Hematopoietic multipotent progenitor cell treated with erythropoietin and hydrocortisone succinate and interleukin-3 and kit ligand, for 8 days (in vitro differentiated cells): ENCODE results near the gene LAMA5.

Source experiments
- DNase-seq: peaks from one replicate; pipeline ENCODE4 v3.0.0-alpha.2; 2015

Gene LAMA5, protein sequence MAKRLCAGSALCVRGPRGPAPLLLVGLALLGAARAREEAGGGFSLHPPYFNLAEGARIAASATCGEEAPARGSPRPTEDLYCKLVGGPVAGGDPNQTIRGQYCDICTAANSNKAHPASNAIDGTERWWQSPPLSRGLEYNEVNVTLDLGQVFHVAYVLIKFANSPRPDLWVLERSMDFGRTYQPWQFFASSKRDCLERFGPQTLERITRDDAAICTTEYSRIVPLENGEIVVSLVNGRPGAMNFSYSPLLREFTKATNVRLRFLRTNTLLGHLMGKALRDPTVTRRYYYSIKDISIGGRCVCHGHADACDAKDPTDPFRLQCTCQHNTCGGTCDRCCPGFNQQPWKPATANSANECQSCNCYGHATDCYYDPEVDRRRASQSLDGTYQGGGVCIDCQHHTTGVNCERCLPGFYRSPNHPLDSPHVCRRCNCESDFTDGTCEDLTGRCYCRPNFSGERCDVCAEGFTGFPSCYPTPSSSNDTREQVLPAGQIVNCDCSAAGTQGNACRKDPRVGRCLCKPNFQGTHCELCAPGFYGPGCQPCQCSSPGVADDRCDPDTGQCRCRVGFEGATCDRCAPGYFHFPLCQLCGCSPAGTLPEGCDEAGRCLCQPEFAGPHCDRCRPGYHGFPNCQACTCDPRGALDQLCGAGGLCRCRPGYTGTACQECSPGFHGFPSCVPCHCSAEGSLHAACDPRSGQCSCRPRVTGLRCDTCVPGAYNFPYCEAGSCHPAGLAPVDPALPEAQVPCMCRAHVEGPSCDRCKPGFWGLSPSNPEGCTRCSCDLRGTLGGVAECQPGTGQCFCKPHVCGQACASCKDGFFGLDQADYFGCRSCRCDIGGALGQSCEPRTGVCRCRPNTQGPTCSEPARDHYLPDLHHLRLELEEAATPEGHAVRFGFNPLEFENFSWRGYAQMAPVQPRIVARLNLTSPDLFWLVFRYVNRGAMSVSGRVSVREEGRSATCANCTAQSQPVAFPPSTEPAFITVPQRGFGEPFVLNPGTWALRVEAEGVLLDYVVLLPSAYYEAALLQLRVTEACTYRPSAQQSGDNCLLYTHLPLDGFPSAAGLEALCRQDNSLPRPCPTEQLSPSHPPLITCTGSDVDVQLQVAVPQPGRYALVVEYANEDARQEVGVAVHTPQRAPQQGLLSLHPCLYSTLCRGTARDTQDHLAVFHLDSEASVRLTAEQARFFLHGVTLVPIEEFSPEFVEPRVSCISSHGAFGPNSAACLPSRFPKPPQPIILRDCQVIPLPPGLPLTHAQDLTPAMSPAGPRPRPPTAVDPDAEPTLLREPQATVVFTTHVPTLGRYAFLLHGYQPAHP (N-terminal part only)

DNA sequence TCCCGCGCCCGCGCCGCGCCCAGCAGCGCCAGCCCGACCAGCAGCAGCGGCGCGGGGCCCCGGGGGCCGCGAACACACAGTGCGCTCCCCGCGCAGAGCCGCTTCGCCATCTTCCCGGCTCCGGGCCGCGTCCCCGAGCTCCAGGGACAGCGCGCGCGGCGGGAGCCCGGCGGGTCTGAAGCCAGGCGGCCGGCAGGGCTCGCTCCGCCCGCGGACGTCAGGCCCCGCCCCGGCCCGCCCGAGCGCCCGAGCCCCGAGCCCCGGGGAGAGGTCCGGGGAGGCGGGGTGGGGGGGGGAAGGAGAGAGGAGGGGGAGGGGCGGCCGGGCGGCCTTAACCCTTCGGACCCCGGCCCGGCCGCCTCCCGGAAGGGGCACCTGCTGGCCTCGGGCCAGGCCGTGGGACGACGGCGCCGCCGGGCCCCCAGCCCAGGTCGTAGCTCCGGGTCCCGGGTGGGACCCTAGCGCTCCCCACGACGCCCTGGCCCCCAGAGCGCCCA is at the start of gene LAMA5:
Gene LAMA5, minus strand, starts transcription at position 177 of the 497 bp plus-strand sequence. Its CDS starts 67 bp downstream, at position 110.
- DNase-seq: peak; percentile 26

DNA sequence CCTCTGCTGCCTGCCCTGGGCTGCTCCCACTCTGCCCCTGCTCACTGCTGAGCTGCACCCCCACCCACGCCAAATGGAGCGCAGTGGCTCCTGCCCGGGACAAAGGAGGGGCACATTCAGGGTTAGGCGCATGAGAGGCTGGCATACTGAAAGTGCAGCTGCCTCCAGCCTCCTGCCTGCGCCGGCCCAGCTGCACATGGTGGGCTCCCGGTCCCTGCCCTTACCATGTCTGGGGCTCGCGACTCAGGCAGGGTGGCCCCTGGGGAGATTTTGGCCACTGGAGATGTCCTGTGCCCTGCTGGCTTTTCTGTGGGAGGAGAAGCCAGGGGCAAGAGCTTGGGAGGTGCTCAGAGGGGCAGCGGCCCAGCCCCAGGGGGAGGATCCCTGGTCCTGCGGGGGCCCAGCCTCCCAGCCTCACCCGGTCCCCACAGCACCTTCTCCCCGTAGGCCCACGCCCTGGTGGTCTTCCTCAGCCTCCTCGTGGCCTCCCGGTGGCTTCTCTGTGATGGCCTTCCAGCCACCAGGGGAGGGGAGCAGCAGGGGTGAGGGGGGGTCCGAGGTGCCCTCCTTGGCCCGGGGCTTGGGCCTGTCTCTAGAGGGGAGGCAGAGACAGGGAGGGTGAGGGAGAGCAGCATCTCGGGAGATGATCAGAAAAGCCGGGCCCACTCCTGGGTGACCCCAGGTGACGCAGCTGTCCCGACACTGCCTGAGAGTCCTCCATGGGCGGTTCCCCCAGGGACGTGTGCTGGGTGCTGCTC is 48.4 kb upstream of the LAMA5 start:
- no peak for DNase-seq

DNA sequence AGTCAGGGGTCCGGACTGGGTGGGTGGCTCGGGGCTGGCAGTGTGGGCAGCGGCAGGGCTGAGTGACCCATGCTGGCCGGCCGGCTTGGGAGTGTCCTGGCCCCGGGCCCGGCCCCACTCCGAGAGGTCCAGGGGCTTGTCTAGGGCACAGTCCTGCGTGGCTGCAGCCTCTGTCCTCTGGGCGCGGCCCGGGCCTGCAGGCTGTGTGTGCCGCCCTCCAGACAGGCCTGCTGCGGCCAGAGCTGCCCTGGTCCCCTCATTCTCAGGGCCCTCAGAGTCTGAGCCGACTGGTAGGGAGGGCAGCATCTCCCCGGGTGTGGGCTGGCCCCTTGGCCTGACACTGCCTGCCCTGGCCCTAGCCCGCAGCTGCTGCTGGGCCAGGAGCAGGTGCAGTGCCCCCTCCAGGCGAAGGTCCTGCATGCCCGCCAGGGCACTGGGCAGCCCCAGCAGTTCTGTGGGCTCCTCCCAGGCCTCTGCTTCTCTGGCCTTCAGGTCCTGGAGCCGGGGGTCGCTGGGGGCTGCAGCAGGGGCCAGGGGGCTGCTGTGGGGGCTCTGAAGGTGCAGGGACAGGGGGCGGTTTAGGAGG is 46.9 kb upstream of the LAMA5 start:
- DNase-seq: no peak

DNA sequence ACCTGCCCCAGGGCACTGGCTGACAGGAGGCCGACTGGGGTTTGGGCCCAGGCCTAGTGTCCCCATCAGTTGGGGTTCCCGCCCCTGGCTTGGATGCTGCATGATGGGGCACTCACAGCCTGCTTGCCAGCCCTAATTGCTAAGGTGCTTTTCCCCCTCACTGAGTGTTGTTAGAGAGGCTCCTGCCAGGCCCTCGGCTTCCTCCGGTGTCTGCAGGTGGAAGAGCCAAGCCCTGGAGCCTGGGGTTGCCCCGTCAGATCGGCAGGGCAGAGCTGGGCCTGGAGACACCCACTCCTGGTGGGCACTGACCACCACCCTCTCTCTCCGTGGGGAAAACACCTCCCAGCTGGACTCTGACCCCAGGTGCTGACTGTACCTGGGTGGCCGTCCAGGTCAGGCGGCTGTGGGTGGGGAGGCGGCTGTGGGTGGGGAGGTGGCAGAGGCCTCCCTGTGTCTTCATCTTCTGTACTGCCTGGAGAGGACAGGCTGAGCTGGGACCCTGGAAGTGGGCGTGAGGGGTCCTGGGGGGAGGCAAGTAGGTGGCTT is 46.0 kb upstream of the LAMA5 start:
- DNase-seq: no peak

DNA sequence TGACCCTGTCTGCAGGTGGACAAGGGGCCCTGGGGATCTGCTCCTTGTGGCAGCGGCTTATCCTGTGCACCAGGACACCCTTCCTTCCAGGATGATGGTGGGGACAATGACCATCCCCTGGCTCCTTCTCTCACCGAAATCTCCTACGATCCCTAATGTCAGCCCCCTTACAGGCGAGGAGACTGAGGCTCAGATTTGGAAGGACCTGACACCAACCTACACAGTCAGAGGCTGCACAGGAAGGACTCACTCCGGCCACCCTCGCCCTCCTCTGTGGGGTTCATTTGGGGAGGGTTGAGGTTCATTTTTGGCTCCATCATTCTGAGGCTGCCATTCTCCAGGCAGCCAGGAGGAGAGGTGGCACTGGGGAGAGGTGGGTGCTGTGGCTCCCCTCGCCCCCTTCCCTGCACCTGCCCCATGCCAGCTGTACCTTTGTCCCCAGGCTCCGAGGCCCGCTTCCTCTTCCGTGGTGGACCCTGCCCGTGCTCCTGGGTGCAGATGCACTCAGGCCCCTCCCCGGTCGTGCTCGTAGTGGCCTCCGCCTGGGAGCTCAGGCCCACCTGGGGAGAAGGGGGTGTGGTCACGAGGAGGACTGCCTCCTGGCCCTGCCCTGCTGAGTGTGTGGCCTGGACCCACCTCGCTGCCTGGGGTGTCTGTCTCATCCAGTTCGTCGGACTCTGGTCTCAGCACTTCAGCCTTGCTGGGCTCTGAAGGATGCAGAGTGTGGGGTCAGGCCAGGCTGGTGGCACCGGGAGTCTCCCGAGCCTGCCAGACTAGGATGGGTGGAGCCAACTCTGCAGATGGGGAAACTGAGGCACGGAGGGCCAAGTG is 45.3 kb upstream of the LAMA5 start:
- DNase-seq: no peak

DNA sequence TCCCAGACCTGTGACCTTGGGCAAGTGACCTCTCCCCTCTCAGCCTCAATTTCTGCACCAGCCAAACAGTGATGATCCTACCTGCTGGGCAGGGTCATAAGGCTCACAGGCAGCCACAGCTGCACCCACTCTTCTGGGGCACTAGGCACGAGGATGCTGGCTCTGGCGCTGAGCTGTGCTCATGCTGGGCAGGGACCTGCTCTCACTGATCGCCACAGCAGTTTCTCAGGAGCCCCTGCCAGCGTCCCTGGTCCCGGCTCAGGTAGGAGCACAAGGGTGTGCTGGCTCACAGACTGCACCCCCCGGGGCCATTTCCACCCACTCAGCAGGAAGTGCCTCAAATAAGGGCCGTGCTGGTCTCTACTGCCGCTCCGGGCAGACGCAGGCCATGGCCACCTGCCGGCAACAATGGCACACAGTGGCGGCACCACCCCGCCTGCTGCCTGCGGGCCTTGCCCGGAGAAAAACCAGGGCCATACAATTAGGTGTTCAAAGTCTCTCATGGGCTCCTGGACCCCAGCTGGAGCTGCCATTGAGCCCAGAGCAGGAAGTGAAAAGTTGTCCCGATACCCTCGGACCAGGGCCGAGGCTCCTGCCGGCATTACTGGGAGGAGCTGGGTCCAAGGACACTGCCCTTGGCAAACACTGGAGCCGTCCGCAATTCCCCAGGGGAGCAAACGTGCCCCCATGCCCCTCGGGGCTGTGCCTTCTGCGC is 44.5 kb upstream of the LAMA5 start:
- no peak for DNase-seq

DNA sequence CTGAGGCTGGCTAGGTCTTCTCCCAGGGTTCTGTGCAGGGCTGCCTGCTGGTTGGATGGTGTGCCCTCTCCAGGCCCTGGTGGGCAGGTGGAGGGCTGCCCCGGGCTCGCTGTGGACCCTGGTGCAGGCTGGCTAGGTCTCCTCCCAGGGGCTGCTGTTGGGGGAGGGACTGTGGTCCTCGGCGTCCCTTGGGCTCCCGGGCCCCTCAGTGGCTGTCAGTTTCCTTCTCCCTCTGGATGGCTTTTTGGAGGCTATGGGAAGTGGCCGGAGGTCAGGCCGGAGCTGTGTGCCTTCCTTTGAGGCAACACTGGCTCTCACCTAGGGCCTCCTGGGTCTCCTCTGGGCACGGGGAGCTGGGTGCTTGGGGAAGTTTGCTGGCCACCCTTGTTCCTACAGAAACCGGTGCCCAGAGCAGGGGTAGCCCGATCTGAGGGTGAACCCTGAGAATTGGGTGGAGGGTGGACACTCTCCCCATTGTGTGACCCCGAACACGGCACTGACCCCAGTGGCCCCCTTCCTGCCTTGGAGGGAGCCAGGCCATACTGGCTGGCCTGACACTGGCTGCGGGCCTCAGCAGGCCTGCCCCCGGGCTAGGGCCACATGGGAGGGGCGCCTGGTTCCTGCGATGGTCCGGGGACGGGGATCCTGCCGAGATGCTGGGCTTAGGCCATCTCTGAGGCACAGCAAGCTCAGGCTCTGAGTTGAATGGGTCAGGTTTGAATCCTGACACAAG is 43.8 kb upstream of the LAMA5 start:
- DNase-seq: no peak

DNA sequence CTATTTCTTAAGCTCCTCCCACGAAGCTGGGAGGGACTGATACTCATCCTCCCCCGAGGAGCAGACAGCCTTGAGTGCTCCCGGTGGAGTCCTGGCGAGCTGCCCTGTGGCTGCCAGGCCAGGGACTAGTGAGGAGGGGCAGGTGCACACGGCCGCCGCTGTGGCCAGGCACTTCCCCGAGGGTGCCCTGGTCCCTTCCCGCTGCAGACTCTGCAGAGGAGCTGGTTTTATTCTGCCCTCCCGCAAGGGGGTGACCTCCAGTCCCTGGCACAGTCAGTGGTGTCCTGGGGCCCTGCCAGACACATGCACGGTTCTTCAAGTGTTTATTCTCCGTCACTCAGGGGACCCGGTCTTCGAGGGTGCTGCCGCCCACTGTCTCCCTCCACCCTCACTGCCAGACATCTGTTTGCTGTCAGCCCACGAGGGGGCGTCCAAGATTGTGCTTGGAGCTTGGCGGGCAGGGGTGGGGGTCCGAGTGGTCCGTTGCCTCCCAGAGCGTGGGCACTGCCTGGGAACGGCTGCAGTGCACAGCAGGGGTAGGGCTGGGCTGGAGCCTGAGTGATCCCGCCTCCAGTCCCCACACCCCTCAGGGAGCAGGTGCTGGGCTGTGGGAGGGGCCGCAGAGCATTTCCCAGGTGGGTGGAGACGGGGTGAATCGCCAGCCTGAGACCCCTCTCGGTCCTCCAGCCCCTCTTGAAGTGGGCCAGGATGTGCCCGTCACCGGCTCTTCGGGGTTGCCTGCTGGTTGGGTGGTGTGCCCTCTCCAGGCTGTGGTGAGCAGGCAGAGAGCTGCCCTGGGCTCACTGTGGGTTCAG is 43.0 kb upstream of the LAMA5 start:
- DNase-seq: peak; percentile 83

DNA sequence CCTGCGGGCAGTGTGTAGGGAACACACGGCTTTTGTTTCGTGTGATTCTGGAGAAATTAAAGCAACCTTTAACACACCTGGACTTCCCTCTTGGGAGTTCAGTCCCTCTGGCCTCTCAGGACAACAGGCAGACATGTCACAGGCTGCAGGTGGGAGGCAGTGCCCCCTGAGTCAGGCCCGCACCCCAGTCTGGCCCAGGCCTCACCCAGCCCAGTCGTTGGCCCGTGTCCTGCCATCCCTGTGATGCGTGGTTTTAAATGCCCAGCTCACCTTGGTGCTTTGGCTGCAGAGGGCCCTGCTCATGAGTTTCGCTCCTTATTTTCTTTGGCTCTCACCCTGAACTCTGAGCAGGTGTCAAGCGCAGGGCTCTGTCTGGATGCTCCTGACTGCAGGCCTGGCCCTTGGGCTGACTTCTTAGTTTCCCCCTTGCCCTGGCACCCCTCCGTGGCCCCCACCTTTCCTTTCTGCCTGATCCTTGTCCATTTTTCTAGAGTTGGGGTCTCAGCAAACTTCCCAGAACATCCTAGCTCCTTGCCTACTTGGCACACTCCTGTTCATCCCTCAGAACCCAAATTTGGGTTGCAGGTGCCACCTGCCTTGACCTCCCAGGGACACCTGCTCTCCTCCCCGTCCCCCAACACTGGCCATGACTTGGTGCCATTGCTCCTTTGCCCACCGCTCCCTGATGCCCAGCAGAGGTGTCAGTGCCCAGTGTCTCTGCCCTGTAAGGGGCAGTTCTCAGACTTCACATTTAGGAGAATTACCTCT is 42.2 kb upstream of the LAMA5 start:
- no peak for DNase-seq

DNA sequence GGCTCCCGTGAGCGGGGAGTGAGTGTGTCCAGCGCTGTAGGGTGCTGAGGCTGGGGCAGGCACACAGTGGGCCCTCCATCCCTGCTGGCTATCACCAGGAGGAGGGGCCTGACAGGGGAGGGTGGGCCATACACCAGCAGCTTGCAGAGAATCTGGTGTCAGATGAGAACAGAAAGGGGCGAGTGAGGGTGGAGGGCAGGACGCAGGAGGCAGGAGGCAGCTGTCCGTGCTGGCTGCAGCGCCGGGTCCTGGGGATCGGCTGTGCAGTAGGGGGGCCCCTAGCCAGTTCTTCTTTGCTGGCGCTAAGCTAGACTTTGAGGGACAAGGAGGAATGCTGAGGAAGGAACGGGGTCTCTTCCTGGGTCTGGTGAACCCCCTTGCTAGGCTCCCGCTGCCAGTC is 41.5 kb upstream of the LAMA5 start:
- DNase-seq: no peak

DNA sequence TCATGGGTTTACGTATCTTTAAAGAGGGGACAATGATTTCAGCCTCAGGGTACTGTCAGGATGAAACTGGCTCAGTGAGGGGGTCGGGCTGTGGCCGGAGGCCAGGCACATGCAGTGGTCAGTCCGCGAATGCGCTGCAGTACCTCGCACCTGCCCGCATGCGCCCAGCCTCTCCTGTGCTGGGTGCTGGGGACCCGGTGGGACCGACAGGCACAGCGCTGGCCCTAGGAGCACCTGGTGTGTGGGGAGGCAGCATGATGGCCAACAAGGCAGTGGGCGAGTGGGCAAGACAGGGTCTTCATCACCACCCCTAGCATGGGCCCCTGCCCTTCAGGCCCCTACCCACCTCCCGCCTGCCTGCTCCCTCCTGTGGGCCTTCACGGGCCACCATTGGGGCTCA is 40.9 kb upstream of the LAMA5 start:
- no peak for DNase-seq

DNA sequence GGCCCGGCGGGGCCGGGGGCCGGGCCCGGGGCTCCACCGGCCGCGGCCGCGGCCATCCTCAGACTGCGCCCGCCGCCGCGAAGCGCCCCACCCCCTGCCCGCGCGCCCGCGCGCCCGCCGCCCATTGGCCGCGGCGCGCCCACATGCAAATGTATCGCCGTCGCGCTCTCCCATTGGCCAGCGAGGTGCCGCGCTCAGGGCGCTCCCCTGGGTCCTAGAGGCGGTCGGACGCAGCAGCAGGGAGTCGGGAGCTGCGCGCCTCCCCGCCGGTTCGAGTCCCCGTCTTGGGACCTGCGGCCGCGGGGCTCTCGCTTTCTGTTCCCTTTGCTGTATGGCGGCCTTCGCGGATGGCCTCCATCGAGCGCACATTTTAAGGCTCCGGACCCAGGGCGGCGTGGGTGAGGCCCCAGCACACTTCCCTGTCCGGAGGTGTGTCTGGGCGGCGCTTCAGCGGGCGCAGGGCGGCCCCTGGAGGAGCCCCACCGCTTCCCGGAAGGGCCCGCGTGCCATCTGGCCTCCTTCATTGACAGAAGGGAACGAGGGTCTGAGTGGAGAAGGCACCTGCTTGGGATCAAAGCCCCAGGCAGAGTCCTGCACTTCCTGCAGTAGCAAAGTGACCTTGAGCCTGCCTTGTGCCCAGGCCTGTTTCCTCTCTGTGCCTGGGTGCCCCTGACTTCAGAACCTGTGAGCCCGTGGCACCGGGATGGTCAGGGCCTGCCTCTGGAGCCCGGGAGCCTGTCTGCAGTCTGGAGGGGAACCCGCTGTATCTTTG is 40.3 kb upstream of the LAMA5 start, which contains the start of gene CABLES2:
Gene CABLES2, minus strand, starts transcription at position 65 of the 772 bp plus-strand sequence. Its CDS starts 9 bp downstream, at position 56.
- DNase-seq: peak; percentile 94

DNA sequence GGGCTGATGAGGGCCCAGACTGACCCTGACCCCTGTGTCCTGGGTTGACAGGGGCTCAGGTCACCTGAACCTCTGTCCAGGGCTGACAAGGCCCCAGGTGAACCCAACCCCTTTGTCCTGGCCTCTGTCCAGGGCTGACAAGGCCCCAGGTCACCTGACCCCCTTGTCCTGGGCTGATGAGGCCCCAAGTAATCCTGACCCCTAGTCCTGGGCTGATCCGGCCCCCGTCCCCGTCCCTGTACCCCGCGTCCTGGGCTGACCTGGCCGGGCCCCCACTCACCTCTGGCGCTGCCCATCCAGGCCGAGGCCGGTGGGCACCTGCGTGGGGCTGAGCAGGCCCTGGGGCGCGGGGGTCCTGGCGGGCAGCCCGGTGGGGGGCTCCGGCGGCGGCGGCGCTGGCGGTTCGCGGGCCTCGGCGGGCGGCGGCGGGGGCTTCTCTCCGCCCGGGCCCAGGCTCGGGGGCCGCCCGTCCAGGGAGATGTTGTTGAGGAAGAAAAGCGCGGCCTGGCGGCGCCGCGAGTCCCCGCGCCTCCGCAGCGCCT is 39.6 kb upstream of the LAMA5 start:
- DNase-seq: no peak

DNA sequence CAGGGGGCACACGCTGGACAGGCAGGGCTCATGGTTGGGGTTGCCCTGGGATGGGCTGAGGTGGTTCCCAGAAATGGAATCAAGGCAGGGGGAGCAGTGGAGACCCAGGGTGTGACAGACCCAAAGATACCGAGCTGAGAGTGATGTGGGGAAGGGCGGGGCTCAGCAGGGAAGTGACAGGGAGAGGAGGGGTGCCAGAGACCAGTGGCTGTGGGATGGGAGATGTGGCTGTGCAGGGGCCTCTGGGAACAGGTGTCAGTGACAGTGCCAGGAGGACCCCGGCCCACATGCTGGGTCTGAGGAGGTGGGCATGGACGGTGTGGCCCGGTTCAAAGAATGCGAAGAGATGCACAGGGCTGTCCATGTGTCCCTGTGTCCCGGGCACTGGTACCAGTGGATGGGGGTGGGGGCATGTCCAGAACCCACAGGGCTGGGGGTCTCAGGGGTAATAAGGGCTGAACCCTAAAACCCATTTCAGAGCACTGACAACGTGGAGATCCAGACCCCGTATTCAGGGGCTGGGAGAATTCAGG is 38.9 kb upstream of the LAMA5 start:
- no peak for DNase-seq

DNA sequence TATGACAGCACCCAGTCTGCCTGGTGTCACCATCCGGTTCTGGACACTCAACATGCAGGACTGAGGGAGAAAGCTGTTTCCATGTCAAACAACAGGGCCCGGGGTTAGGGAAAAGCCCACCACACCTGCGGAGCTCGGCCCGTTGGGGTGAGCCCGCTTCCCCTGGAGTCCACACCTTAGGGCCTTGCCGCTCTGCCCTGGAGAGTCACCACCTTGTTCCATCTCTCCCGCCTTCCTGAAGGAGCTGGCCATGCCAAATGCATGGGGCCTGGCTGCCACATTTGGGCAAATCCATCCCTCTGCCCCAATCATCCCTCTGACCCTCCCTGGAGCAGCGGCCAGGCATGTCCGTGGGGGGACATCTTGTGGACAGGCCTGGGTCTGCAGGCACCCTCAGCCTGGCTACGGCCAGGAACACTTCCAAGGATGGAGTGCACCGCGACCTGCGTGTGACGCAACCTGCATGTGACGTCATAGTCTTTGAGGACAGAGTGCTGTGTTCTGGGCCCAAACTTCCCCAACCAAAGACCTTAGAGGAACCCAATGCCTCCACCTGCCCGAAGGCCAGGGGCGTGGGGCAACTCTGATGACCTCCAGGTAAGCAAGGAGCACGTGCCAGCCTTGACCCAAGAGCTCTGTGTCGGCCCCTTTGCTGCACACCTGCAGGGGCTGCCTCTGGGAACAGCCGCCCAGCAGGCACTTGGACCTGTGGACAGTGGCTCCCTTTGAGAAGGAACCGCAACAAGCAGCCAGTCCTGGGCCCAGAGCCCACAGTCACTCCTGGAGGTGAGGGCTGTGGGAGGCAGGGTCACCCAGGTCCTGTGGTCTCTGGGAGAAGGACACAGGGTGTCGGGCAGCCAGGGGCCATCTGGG is 38.2 kb upstream of the LAMA5 start:
- no peak for DNase-seq
